ENCODE data around the gene NGEF.

Gene NGEF

GRCh38 chr2:233036162-233036838, 23.2 kb upstream of the NGEF start:
- H3K27me3 Mint-ChIP-seq = peaks cover 4% of the 10 kb centered on the region
- no peaks in the 10 kb centered on the region for H3K4me1 Mint-ChIP-seq
- H3K36me3 Mint-ChIP-seq = no peaks in the 10 kb centered on the region
- no peak for ATAC-seq (ENCODE audit: low read depth)
- no peak overlapping the region for H3K4me3 Mint-ChIP-seq
- DNase-seq (ENCODE audit: low spot score in 2 of 2) = no peak
- H3K27ac Mint-ChIP-seq = no peak overlapping the region
- no peaks in the 10 kb centered on the region for H3K9me3 Mint-ChIP-seq

GRCh38 chr2:233035426-233036161, 22.5 kb upstream of the NGEF start:
- H3K27me3 Mint-ChIP-seq = peaks cover 3% of the 10 kb centered on the region
- H3K9me3 Mint-ChIP-seq = no peaks in the 10 kb centered on the region
- no peaks in the 10 kb centered on the region for H3K36me3 Mint-ChIP-seq
- DNase-seq (ENCODE audit: low spot score in 2 of 2) (no peak), ATAC-seq (ENCODE audit: low read depth) (no peak)
- no peaks in the 10 kb centered on the region for H3K4me1 Mint-ChIP-seq
- no peak overlapping the region for H3K4me3 Mint-ChIP-seq
- H3K27ac Mint-ChIP-seq = no peak overlapping the region

GRCh38 chr2:233034091-233034882, 21.2 kb upstream of the NGEF start:
- Mint-ChIP-seq H3K4me3 (no peak overlapping the region), H3K9me3 (no peaks in the 10 kb centered on the region), H3K27me3 (peaks cover 1% of the 10 kb centered on the region), H3K27ac (no peak overlapping the region), H3K4me1 (no peaks in the 10 kb centered on the region), H3K36me3 (no peaks in the 10 kb centered on the region)
- DNase-seq (ENCODE audit: low spot score in 2 of 2) = no peak
- no peak for ATAC-seq (ENCODE audit: low read depth)

- Mint-ChIP-seq H3K27me3 (peaks cover 1% of the 10 kb centered on the region), H3K4me1 (no peaks in the 10 kb centered on the region), H3K36me3 (no peaks in the 10 kb centered on the region), H3K9me3 (no peaks in the 10 kb centered on the region), H3K4me3 (no peak overlapping the region), H3K27ac (no peak overlapping the region)
- DNase-seq (ENCODE audit: low spot score in 2 of 2) = no peak
- ATAC-seq (ENCODE audit: low read depth) = no peak
Measured at GRCh38 chr2:233033672-233034071, 20.6 kb upstream of the NGEF start.

GRCh38 chr2:233032551-233033320, 19.7 kb upstream of the NGEF start, which contains the start of gene NEU2:
Gene NEU2 (plus strand): TSS chr2:233032672. CDS start chr2:233032672, 0 bp downstream.
- Mint-ChIP-seq H3K36me3 (no peaks in the 10 kb centered on the region), H3K4me1 (no peaks in the 10 kb centered on the region), H3K4me3 (no peak within 1 kb of the TSS), H3K27ac (no peak within 1 kb of the TSS), H3K9me3 (no peaks in the 10 kb centered on the region), H3K27me3 (peaks cover 1% of the 10 kb centered on the region)
- no peak for ATAC-seq (ENCODE audit: low read depth)
- no peak for DNase-seq (ENCODE audit: low spot score in 2 of 2)

GRCh38 chr2:233031556-233032500, 18.8 kb upstream of the NGEF start:
- H3K36me3 Mint-ChIP-seq = no peaks in the 10 kb centered on the region
- no peak overlapping the region for H3K27ac Mint-ChIP-seq
- H3K9me3 Mint-ChIP-seq = no peaks in the 10 kb centered on the region
- peaks cover 1% of the 10 kb centered on the region for H3K27me3 Mint-ChIP-seq
- DNase-seq (ENCODE audit: low spot score in 2 of 2) = no peak
- H3K4me1 Mint-ChIP-seq = no peaks in the 10 kb centered on the region
- H3K4me3 Mint-ChIP-seq = no peak overlapping the region
- no peak for ATAC-seq (ENCODE audit: low read depth)

- DNase-seq (ENCODE audit: low spot score in 2 of 2) (no peak), ATAC-seq (ENCODE audit: low read depth) (no peak)
- no peak overlapping the region for H3K27ac Mint-ChIP-seq
- H3K4me1 Mint-ChIP-seq = no peaks in the 10 kb centered on the region
- H3K9me3 Mint-ChIP-seq = no peaks in the 10 kb centered on the region
- H3K36me3 Mint-ChIP-seq = no peaks in the 10 kb centered on the region
- H3K27me3 Mint-ChIP-seq = peaks cover 1% of the 10 kb centered on the region
- H3K4me3 Mint-ChIP-seq = no peak overlapping the region
Measured at GRCh38 chr2:233029321-233029720, 16.3 kb upstream of the NGEF start.

- H3K27ac Mint-ChIP-seq = no peak overlapping the region
- no peak for DNase-seq (ENCODE audit: low spot score in 2 of 2)
- no peaks in the 10 kb centered on the region for H3K27me3 Mint-ChIP-seq
- H3K9me3 Mint-ChIP-seq = no peaks in the 10 kb centered on the region
- no peak for ATAC-seq (ENCODE audit: low read depth)
- no peaks in the 10 kb centered on the region for H3K4me1 Mint-ChIP-seq
- H3K36me3 Mint-ChIP-seq = no peaks in the 10 kb centered on the region
- no peak overlapping the region for H3K4me3 Mint-ChIP-seq
Measured at GRCh38 chr2:233026198-233026813, 13.2 kb upstream of the NGEF start.

GRCh38 chr2:233025706-233026105, 12.7 kb upstream of the NGEF start:
- Mint-ChIP-seq H3K27me3 (no peaks in the 10 kb centered on the region), H3K4me3 (no peak overlapping the region), H3K27ac (no peak overlapping the region), H3K4me1 (no peaks in the 10 kb centered on the region), H3K36me3 (no peaks in the 10 kb centered on the region), H3K9me3 (no peaks in the 10 kb centered on the region)
- no peak for ATAC-seq (ENCODE audit: low read depth)
- DNase-seq (ENCODE audit: low spot score in 2 of 2) = no peak

- no peak overlapping the region for H3K27ac Mint-ChIP-seq
Measured at GRCh38 chr2:233023761-233024410, 10.8 kb upstream of the NGEF start.

GRCh38 chr2:233023007-233023760, 10.1 kb upstream of the NGEF start:
- ATAC-seq (ENCODE audit: low read depth) = no peak
- H3K27ac Mint-ChIP-seq = no peak overlapping the region
- H3K36me3 Mint-ChIP-seq = no peaks in the 10 kb centered on the region
- H3K4me3 Mint-ChIP-seq = no peak overlapping the region
- no peaks in the 10 kb centered on the region for H3K27me3 Mint-ChIP-seq
- no peak for DNase-seq (ENCODE audit: low spot score in 2 of 2)
- peaks cover 3% of the 10 kb centered on the region for H3K9me3 Mint-ChIP-seq
- no peaks in the 10 kb centered on the region for H3K4me1 Mint-ChIP-seq

More at GRCh38 chr2:233023761-233024410, 10.8 kb upstream of the NGEF start:
- Mint-ChIP-seq H3K9me3 (peaks cover 3% of the 10 kb centered on the region), H3K36me3 (no peaks in the 10 kb centered on the region), H3K27me3 (no peaks in the 10 kb centered on the region), H3K4me3 (no peak overlapping the region), H3K4me1 (no peaks in the 10 kb centered on the region)
- DNase-seq (ENCODE audit: low spot score in 2 of 2) (no peak), ATAC-seq (ENCODE audit: low read depth) (no peak)

GRCh38 chr2:233022561-233022960, 9.5 kb upstream of the NGEF start:
- Mint-ChIP-seq H3K9me3 (peaks cover 4% of the 10 kb centered on the region), H3K36me3 (no peaks in the 10 kb centered on the region), H3K27ac (no peak overlapping the region), H3K4me1 (no peaks in the 10 kb centered on the region), H3K4me3 (no peak overlapping the region), H3K27me3 (no peaks in the 10 kb centered on the region)
- DNase-seq (ENCODE audit: low spot score in 2 of 2) (no peak), ATAC-seq (ENCODE audit: low read depth) (no peak)
